ENCODE data around the gene GALNT2. TPM values are rescaled to one million over a fixed set of nuclear protein-coding genes. Genes with fewer than 3 reads are reported as not detected.
A peak's percentile ranks its signal among the peaks of the same experiment; 100 is the strongest.

The GALNT2 gene
- total and polyA plus RNA-seq, 2 of the 13 experiments (the other 11 are each of a cell fraction or from before 2014, with no cell fraction given), result 39.3 to 39.6 TPM

DNA sequence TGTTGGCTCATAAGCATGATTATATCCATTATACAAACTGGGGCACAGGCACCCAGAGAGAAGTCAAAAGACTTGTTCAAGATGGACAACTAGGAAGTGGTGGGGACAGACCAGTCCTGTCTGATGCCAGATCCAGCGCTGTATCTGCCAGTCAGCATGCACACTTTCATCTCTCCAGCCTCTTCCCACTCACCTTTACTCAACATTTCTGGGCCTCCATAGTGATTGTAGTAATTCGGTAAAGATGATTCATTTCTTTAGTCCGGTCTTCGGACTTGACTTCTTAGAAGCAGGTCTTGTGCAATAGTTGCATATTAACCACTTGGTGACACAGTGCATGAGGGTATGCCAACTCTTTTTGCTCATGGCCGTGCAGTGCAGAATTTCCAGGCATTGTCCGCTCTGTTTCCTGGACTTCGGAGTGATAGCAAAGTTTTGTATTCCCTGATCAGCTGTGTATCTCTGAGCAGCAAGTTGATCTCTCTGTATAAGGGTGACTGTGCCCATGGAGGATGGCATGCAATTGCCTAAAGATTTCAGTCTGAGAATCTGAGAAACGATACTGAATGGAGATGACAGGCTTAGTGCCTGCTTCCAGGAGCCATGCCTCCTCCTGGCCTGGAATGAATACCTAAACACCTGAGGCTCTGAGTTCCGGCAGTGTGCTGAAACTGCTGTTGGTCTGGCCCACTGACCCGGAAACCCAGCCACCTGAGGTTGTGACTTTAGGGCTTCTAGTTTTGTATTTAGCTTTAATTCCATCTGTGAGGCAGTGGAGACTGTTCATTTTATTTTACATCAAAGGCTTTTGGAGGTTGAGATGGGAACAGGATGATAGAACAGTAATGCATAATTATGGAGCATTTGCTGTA, 39.0 kb downstream of the GALNT2 start (continued):
- TF ChIP-seq, protein P1, sequence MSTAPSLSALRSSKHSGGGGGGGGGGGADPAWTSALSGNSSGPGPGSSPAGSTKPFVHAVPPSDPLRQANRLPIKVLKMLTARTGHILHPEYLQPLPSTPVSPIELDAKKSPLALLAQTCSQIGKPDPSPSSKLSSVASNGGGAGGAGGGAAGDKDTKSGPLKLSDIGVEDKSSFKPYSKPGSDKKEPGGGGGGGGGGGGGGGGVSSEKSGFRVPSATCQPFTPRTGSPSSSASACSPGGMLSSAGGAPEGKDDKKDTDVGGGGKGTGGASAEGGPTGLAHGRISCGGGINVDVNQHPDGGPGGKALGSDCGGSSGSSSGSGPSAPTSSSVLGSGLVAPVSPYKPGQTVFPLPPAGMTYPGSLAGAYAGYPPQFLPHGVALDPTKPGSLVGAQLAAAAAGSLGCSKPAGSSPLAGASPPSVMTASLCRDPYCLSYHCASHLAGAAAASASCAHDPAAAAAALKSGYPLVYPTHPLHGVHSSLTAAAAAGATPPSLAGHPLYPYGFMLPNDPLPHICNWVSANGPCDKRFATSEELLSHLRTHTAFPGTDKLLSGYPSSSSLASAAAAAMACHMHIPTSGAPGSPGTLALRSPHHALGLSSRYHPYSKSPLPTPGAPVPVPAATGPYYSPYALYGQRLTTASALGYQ (CRISPR knock-in tag; IDR thresholded peaks at IDR 0.05), result peak; percentile 55; the same call in 1 of the 2 replicates
- TF ChIP-seq ZNF224 (CRISPR knock-in tag; IDR thresholded peaks at IDR 0.05) (no peak), FLYWCH1 (CRISPR knock-in tag; IDR thresholded peaks at IDR 0.05) (no peak), TBX2 (CRISPR knock-in tag; IDR thresholded peaks at IDR 0.05; ENCODE audit: borderline replicate concordance) (peak; percentile 51), XRCC5 (optimal IDR thresholded peaks at IDR 0.05; ENCODE audit: low read length) (no peak), DNMT1 (CRISPR knock-in tag; IDR thresholded peaks at IDR 0.05) (no peak), ZNF552 (CRISPR knock-in tag; IDR thresholded peaks at IDR 0.05; ENCODE audit: borderline replicate concordance) (peak; percentile 83; the same call in 1 of the 2 replicates), ZNF33B (CRISPR knock-in tag; IDR thresholded peaks at IDR 0.05) (no peak), ZNF777 (CRISPR knock-in tag; IDR thresholded peaks at IDR 0.05) (no peak), DR1 (CRISPR knock-in tag; IDR thresholded peaks at IDR 0.05) (no peak), ELF3 (CRISPR knock-in tag; IDR thresholded peaks at IDR 0.05) (peak; percentile 80), RBFOX2 (IDR thresholded peaks at IDR 0.05; ENCODE audit: low read depth, low read length) (no peak), ZNF598 (CRISPR knock-in tag; IDR thresholded peaks at IDR 0.05; ENCODE audit: borderline replicate concordance) (no peak), MED8 (CRISPR knock-in tag; IDR thresholded peaks at IDR 0.05; ENCODE audit: insufficient replicate concordance) (no peak)
- TF ChIP-seq, protein P2, sequence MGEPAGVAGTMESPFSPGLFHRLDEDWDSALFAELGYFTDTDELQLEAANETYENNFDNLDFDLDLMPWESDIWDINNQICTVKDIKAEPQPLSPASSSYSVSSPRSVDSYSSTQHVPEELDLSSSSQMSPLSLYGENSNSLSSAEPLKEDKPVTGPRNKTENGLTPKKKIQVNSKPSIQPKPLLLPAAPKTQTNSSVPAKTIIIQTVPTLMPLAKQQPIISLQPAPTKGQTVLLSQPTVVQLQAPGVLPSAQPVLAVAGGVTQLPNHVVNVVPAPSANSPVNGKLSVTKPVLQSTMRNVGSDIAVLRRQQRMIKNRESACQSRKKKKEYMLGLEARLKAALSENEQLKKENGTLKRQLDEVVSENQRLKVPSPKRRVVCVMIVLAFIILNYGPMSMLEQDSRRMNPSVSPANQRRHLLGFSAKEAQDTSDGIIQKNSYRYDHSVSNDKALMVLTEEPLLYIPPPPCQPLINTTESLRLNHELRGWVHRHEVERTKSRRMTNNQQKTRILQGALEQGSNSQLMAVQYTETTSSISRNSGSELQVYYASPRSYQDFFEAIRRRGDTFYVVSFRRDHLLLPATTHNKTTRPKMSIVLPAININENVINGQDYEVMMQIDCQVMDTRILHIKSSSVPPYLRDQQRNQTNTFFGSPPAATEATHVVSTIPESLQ (CRISPR knock-in tag; conservative IDR thresholded peaks at IDR 0.05), result no peak
- TF ChIP-seq, protein P3, sequence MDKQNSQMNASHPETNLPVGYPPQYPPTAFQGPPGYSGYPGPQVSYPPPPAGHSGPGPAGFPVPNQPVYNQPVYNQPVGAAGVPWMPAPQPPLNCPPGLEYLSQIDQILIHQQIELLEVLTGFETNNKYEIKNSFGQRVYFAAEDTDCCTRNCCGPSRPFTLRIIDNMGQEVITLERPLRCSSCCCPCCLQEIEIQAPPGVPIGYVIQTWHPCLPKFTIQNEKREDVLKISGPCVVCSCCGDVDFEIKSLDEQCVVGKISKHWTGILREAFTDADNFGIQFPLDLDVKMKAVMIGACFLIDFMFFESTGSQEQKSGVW (CRISPR knock-in tag; IDR thresholded peaks at IDR 0.05; ENCODE audit: borderline replicate concordance), result no peak
- TF ChIP-seq, protein P4, sequence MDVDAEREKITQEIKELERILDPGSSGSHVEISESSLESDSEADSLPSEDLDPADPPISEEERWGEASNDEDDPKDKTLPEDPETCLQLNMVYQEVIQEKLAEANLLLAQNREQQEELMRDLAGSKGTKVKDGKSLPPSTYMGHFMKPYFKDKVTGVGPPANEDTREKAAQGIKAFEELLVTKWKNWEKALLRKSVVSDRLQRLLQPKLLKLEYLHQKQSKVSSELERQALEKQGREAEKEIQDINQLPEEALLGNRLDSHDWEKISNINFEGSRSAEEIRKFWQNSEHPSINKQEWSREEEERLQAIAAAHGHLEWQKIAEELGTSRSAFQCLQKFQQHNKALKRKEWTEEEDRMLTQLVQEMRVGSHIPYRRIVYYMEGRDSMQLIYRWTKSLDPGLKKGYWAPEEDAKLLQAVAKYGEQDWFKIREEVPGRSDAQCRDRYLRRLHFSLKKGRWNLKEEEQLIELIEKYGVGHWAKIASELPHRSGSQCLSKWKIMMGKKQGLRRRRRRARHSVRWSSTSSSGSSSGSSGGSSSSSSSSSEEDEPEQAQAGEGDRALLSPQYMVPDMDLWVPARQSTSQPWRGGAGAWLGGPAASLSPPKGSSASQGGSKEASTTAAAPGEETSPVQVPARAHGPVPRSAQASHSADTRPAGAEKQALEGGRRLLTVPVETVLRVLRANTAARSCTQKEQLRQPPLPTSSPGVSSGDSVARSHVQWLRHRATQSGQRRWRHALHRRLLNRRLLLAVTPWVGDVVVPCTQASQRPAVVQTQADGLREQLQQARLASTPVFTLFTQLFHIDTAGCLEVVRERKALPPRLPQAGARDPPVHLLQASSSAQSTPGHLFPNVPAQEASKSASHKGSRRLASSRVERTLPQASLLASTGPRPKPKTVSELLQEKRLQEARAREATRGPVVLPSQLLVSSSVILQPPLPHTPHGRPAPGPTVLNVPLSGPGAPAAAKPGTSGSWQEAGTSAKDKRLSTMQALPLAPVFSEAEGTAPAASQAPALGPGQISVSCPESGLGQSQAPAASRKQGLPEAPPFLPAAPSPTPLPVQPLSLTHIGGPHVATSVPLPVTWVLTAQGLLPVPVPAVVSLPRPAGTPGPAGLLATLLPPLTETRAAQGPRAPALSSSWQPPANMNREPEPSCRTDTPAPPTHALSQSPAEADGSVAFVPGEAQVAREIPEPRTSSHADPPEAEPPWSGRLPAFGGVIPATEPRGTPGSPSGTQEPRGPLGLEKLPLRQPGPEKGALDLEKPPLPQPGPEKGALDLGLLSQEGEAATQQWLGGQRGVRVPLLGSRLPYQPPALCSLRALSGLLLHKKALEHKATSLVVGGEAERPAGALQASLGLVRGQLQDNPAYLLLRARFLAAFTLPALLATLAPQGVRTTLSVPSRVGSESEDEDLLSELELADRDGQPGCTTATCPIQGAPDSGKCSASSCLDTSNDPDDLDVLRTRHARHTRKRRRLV (CRISPR knock-in tag; IDR thresholded peaks at IDR 0.05), result no peak
- TF ChIP-seq, protein P5, sequence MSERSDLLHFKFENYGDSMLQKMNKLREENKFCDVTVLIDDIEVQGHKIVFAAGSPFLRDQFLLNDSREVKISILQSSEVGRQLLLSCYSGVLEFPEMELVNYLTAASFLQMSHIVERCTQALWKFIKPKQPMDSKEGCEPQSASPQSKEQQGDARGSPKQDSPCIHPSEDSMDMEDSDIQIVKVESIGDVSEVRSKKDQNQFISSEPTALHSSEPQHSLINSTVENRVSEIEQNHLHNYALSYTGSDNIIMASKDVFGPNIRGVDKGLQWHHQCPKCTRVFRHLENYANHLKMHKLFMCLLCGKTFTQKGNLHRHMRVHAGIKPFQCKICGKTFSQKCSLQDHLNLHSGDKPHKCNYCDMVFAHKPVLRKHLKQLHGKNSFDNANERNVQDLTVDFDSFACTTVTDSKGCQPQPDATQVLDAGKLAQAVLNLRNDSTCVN (CRISPR knock-in tag; IDR thresholded peaks at IDR 0.05; ENCODE audit: borderline replicate concordance), result no peak

Data from HepG2 (cell line).